HG03060 (cell line): Measurements from ENCODE around the gene KIF18B.

Experiments
- ATAC-seq: cut with Tn5 transposase; IDR thresholded peaks from one replicate; pipeline ENCODE4 v1.9.1; 2021; ENCODE audit warnings: low read depth, moderate number of reproducible peaks; ENCODE audit not compliant: unreplicated experiment

Gene KIF18B

GRCh38 chr17:44907729-44908470 is 39.7 kb downstream of the KIF18B start:
- no peak for ATAC-seq

- ATAC-seq: no peak
Observed at GRCh38 chr17:44906763-44907728, 40.5 kb downstream of the KIF18B start.

GRCh38 chr17:44906010-44906646 is 41.4 kb downstream of the KIF18B start:
- no peak for ATAC-seq

DNA sequence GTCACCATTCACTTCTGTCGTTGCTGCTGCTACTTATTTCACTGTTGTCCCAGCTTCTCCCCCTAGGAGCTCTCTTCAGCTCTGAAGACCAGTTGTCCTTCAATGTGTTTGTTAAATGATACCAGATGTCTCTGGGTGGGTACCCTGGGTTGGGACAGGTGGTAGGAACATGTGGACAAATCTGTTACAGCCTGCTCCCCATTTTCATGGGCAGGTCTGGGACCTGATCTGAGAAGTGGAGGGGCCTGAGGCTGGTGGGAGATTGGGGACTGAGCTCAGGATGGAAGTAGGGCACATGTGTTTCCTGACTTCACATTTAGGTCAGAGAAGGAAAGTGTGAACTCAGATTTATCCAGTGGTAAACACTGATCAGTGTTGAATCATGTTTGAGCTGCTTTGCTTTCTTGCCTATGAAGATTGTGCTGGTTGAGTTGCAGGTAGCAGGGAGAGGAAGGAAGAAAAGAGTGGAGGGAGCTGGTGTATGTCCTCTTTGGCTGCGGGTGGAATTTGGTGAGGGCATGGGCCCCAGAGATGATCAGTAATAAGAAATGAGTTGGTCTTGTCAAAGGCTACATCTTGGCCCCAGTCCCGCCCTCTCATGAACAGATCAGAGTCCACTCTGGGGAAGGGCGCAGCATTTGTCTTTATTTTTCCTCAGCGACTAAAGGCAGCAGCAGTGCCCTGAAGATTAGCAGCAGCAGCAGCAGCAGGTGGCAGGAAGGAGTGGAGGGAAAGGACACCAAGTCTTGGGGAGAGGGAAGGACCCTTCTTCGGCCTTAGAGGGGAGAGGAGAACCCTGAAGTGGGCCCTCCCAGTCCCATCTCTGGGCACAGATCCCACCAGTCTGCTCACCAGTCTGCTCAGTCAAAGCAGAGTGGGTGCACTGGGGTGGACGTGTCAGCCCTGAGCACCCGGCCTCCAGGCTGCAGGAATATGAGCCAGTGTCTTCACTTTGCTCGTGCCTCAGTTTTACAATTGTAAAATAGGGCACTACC is 42.3 kb downstream of the KIF18B start:
- no peak for ATAC-seq

GRCh38 chr17:44904001-44904984 is 43.3 kb downstream of the KIF18B start:
- no peak for ATAC-seq

- no peak for ATAC-seq
Observed at GRCh38 chr17:44903012-44903685, 44.4 kb downstream of the KIF18B start.

- ATAC-seq: no peak
Observed at GRCh38 chr17:44902135-44902760, 45.3 kb downstream of the KIF18B start.

DNA sequence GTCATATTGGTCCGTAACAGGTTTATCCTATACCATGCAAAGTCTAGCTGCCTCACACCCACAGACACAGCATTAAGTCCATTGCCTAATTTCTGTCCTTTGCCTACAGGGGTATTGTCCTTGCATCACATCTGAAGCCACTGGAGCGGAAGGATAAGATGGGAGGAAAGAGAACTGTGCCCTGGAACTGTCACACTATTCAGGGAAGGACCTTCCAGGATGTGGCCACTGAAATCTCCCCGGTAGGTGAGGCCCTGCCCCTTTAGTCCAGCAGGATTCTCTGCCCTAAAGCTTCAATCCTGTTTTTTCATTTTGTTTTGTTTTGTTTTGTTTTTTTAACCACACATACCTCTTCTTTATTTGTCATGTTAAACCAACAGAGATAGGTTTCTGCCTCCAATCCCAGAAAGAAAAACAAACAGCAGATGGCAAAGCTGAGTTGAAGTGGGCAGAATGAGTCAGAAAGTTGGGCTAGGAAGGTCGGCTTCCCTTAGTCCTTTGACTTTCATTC is 46.1 kb downstream of the KIF18B start:
- ATAC-seq: no peak

GRCh38 chr17:44900894-44901293 is 46.7 kb downstream of the KIF18B start:
- no peak for ATAC-seq

GRCh38 chr17:44899074-44899782 is 48.3 kb downstream of the KIF18B start, which contains the start of gene EFTUD2:
Gene EFTUD2, minus strand, starts transcription at chr17:44899445. Its CDS starts 4,924 bp downstream, at chr17:44894521.
- no peak for ATAC-seq

GRCh38 chr17:44898768-44899073 is 48.9 kb downstream of the KIF18B start:
- no peak for ATAC-seq

- no peak for ATAC-seq
Observed at GRCh38 chr17:44894642-44895041, 52.9 kb downstream of the KIF18B start.

DNA sequence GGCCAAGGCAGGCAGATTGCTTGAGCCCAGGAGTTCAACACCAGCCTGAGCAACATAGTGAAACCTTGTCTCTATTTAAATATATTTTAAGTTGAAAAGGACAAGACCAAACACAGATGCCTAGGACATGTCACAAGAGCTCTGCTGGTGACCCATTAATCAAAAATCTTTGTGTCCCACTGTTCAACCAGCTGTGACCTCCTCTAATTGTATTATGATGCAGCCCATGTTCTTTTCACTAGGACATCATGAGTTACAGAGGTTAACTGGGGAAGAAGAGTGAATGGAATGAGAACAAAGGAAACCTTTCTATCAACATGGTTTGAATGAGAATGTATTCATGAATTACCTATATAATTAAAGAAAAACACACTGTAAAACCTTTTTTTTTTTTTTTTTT is 55.3 kb downstream of the KIF18B start:
- no peak for ATAC-seq

- ATAC-seq: no peak
Observed at GRCh38 chr17:44889003-44889402, 58.6 kb downstream of the KIF18B start.

GRCh38 chr17:44887971-44888954 is 59.3 kb downstream of the KIF18B start:
- no peak for ATAC-seq

GRCh38 chr17:44887016-44887415 is 60.6 kb downstream of the KIF18B start:
- no peak for ATAC-seq
